GM10266 (cell line): ENCODE measurements around the gene ST3GAL5.

Experiments
- DNase-seq: peaks from one replicate; pipeline ENCODE4 v3.0.0; 2012; ENCODE audit errors: extremely low spot score
- TF ChIP-seq, protein P1 (sequence below): IDR thresholded peaks from 2 replicates; pipeline ENCODE4 v1.5.1; 2012; ENCODE audit warnings: mild to moderate bottlenecking, low read depth; ENCODE audit not compliant: control insufficient read depth, insufficient read depth; ENCODE audit errors: missing control alignments

Gene ST3GAL5

GRCh38 chr2:85787282-85787980, 101.4 kb downstream of the ST3GAL5 start:
- TF ChIP-seq, protein P1, sequence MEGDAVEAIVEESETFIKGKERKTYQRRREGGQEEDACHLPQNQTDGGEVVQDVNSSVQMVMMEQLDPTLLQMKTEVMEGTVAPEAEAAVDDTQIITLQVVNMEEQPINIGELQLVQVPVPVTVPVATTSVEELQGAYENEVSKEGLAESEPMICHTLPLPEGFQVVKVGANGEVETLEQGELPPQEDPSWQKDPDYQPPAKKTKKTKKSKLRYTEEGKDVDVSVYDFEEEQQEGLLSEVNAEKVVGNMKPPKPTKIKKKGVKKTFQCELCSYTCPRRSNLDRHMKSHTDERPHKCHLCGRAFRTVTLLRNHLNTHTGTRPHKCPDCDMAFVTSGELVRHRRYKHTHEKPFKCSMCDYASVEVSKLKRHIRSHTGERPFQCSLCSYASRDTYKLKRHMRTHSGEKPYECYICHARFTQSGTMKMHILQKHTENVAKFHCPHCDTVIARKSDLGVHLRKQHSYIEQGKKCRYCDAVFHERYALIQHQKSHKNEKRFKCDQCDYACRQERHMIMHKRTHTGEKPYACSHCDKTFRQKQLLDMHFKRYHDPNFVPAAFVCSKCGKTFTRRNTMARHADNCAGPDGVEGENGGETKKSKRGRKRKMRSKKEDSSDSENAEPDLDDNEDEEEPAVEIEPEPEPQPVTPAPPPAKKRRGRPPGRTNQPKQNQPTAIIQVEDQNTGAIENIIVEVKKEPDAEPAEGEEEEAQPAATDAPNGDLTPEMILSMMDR: no peak
- DNase-seq: no peak
